Neural crest cell (in vitro differentiated cells): ENCODE measurements around the gene IGF2. TPM values are rescaled to one million over a fixed set of nuclear protein-coding genes. Genes with fewer than 3 reads are reported as not detected.
"Not testable (repeated sequence)": the region's sequence is repeated elsewhere in the genome, so short reads cannot be mapped to it uniquely, and the experiment has no call there.

Source experiments
- DNase-seq: peaks from one replicate; pipeline ENCODE4 v3.0.0; 2021; ENCODE audit warnings: low read depth, mixed read lengths, low spot score
- H3K27ac Mint-ChIP-seq: one replicate; pipeline ENCODE4 v1.8.0; 2021; ENCODE audit warnings: mild to moderate bottlenecking, mixed read lengths; ENCODE audit not compliant: unreplicated experiment
- H3K27me3 Mint-ChIP-seq: 2 replicates; pipeline ENCODE4 v1.8.0; 2021; ENCODE audit warnings: low read depth, mild to moderate bottlenecking, mixed read lengths
- H3K36me3 Mint-ChIP-seq: 2 replicates; pipeline ENCODE4 v1.8.0; 2021; ENCODE audit warnings: low read depth, mild to moderate bottlenecking, mixed read lengths
- H3K4me1 Mint-ChIP-seq: 2 replicates; pipeline ENCODE4 v1.8.0; 2021; ENCODE audit warnings: mixed read lengths
- H3K4me3 Mint-ChIP-seq: one replicate; pipeline ENCODE4 v1.8.0; 2021; ENCODE audit warnings: mild to moderate bottlenecking, mixed read lengths
- H3K9me3 Mint-ChIP-seq: 2 replicates; pipeline ENCODE4 v1.8.0; 2021; ENCODE audit warnings: mixed read lengths
- CTCF ChIP-seq: fragments of 200-600 bp; sonication (generic); conservative IDR thresholded peaks from 2 replicates; pipeline ENCODE4 v1.5.0; 2021; ENCODE audit warnings: antibody characterized with exemption, mild to moderate bottlenecking
- total RNA-seq: library from RNA; stranded (reverse); gene quantifications from 2 replicates; pipeline ENCODE4 v1.2.1, GENCODE V29; 2021

Gene IGF2
- total RNA-seq, 1 donor from 2014 or later, result 20.1 TPM

- TF ChIP-seq CTCF, result no peak
- DNase-seq, result no peak
- H3K4me3 Mint-ChIP-seq, result no peak overlapping the region
- H3K9me3 Mint-ChIP-seq, result peaks cover 4% of the 10 kb centered on the region
- H3K36me3 Mint-ChIP-seq, result no peaks in the 10 kb centered on the region
- peaks cover 5% of the 10 kb centered on the region for H3K4me1 Mint-ChIP-seq
- H3K27ac Mint-ChIP-seq, result no peak overlapping the region
- H3K27me3 Mint-ChIP-seq, result peaks cover 12% of the 10 kb centered on the region
Measured at GRCh38 chr11:2126520-2127085, 12.6 kb downstream of the IGF2 start.

GRCh38 chr11:2124736-2125484 is 14.3 kb downstream of the IGF2 start:
- H3K9me3 Mint-ChIP-seq, H3K4me3 Mint-ChIP-seq: not testable (repeated sequence)

GRCh38 chr11:2123628-2123960 is 15.6 kb downstream of the IGF2 start:
- Mint-ChIP-seq H3K27ac (no peak overlapping the region), H3K4me3 (no peak overlapping the region), H3K36me3 (no peaks in the 10 kb centered on the region), H3K9me3 (peaks cover 6% of the 10 kb centered on the region), H3K4me1 (no peaks in the 10 kb centered on the region), H3K27me3 (peaks cover 14% of the 10 kb centered on the region)
- TF ChIP-seq CTCF, result no peak
- DNase-seq, result no peak

More at GRCh38 chr11:2124736-2125484, 14.3 kb downstream of the IGF2 start:
- H3K4me1 Mint-ChIP-seq, H3K36me3 Mint-ChIP-seq, H3K27ac Mint-ChIP-seq, H3K27me3 Mint-ChIP-seq, DNase-seq: not testable (repeated sequence)

- no peak for TF ChIP-seq CTCF
- H3K4me1 Mint-ChIP-seq, result no peaks in the 10 kb centered on the region
- no peak overlapping the region for H3K27ac Mint-ChIP-seq
- H3K4me3 Mint-ChIP-seq, result no peak overlapping the region
- H3K36me3 Mint-ChIP-seq, result no peaks in the 10 kb centered on the region
- peaks cover 10% of the 10 kb centered on the region for H3K9me3 Mint-ChIP-seq
- no peak for DNase-seq
- H3K27me3 Mint-ChIP-seq, result peaks cover 20% of the 10 kb centered on the region
Measured at GRCh38 chr11:2122907-2123627, 16.1 kb downstream of the IGF2 start.

GRCh38 chr11:2122222-2122906 is 16.8 kb downstream of the IGF2 start:
- no peak overlapping the region for H3K27ac Mint-ChIP-seq

More at GRCh38 chr11:2122222-2122906, 16.8 kb downstream of the IGF2 start:
- Mint-ChIP-seq H3K27me3 (peaks cover 25% of the 10 kb centered on the region), H3K4me3 (no peak overlapping the region), H3K9me3 (peaks cover 15% of the 10 kb centered on the region), H3K4me1 (no peaks in the 10 kb centered on the region), H3K36me3 (no peaks in the 10 kb centered on the region)
- no peak for DNase-seq
- TF ChIP-seq CTCF, result no peak
